Right lung (tissue), 5 donors: Measurements from ENCODE around the gene CELA2B. TPM values are rescaled to one million over a fixed set of nuclear protein-coding genes. Genes with fewer than 3 reads are reported as not detected.
A peak's percentile ranks its signal among the peaks of the same experiment; 100 is the strongest.

ENCODE experiments used
- DNase-seq, 2 donors: peaks; one replicate each; pipeline ENCODE4 v3.0.0-alpha.2; 2013
- polyA plus RNA-seq, 5 donors: library from polyadenylated mRNA; unstranded; fragments of 120-200 nt; gene quantifications; one replicate each; pipeline versions ENCODE4 v1.2.1 to v1.2.3, GENCODE V29; 2013; ENCODE audit warnings: inconsistent platforms in 1 of 5, low replicate concordance in 1 of 5; ENCODE audit not compliant: insufficient read length in 5 of 5, insufficient read depth in 1 of 5

Gene CELA2B
- polyA plus RNA-seq, 5 donors: 0.31 to 1.00 (median 0.77) TPM

DNA sequence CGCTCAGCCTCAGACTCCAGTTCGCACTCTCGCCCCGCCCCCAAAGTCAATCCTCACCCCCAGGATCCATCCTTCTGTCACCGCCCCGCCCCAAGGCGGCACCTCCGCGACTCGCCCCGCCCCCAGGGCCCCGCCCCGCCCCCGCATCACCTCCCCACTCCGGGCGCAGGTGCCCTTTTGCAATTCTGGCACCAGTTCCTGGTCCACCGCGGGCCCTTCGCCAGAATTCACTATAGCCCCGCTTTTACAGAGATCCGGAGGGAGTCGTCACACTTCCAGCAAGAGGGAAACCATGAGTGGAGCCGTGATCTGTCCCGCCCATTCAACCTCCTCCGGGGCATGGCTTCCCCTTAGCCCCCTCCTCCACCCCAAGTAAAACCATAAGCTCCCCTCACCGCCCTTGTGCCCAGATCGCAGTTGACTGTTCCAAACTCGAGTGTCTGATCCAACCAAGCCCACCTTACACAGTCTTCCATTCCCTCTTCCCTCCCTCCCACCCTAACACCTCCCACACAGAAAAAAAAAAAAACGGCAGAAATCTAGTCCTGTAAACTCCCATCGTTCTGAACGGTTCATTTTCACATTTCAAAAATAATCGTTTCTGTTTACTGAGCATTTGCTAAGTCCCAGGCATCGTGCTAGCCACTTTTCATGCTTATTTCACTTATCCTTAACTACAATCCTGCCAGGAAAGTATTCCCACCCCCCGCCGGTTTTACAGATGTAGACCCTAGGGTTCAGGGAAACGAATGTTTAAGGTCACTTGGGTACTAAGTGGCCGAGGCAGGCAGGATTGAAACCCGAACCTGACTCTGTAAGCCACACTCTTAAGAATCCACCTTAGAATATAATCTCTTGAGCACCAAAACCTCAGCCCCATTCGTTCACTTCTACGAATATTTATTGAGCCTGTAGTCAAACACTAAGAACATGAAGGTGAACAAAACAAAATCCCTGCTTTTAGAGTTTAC is 49.4 kb downstream of the CELA2B start:
- peak in 1 of 2 donors; percentile 97 for DNase-seq

DNA sequence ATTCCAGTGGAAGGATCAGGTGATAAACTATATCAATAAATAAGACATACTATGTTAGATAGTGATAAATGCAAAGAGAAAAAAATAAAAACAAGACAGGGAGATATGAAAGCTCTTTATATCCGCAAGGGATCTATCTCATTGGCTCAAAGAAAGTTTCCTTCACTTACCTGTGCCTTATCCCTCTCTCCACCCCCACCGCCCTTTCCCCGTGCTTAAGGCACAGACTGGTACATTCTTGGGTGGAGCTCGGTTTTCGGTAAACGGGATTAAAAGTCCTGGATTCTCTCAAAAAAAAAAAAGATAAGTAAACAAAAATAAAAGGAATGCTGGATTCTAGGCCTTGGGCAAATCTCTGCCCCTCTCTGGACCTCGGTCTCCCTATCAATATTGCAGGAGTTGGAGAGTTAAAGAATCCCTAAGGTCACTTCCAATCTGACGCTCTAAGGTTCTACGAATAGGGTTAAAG is 50.2 kb downstream of the CELA2B start:
- DNase-seq: no peak

GRCh38 chr1:15526490-15527339 is 50.8 kb downstream of the CELA2B start, which contains the start of gene DNAJC16:
Gene DNAJC16, plus strand, starts transcription at chr1:15526848. Its CDS starts 2,258 bp downstream, at chr1:15529106.
- DNase-seq: peak; percentile 100

DNA sequence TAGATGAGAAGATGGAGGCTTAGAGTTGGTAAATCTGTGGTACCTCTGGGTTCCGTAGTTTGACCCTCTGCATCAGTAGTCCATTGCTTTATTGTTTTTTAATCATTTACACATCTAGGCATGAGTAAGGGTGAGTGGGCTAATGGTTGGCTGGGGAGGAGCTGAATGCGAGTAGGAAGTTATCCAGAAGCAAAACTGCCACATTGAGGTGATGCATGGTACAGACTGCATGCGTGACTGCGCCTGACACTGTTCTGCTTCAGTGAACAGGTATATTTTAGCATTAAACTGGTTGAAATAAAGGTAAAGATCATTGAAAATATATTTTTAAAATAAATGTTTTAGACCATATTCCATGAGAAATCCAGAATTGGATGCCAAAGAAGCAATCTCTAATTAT is 55.1 kb downstream of the CELA2B start:
- DNase-seq: no peak

DNA sequence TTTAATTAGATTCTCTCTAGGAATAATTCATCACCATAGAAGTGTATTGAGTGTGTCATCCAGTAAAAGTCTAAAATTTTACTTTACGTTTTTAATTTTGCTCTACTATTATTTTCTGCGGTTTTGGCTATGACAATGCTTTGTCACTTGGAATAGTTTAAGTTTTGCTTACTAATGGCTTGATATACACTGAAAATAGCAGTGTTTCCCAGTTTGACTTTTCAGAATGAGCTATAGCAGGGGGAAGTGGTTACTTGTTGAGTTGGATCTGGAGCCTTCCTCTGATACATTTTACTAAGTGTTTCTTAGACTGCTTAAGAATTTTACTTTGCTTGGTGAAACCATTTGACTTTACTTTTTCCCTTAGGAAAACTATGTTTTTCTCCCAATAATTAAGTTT is 55.8 kb downstream of the CELA2B start:
- DNase-seq: no peak

GRCh38 chr1:15538771-15539170 is 62.9 kb downstream of the CELA2B start:
- no peak for DNase-seq

- no peak for DNase-seq
Measured at GRCh38 chr1:15540186-15540585, 64.3 kb downstream of the CELA2B start.

Other genes with a start within 250 kb of the CELA2B start
- 1 to 10 TPM; 1.5 to 4.5 (median 3.8) TPM for gene FHAD1, start 228.9 kb upstream of the CELA2B start, polyA plus RNA-seq
- 10 to 100 TPM; 10.5 to 26.9 (median 13.7) TPM for gene EFHD2, start 66.2 kb upstream of the CELA2B start, polyA plus RNA-seq
- under 1 TPM; 0.07 to 0.22 (median 0.14) TPM for gene CTRC, start 37.7 kb upstream of the CELA2B start, polyA plus RNA-seq
- under 1 TPM in 3 of 5 donors, not detected in 2; 0.24 to 0.46 (median 0.30) TPM for gene CELA2A, start 19.4 kb upstream of the CELA2B start, polyA plus RNA-seq
- gene CASP9, start 48.1 kb downstream of the CELA2B start, polyA plus RNA-seq: 10 to 100 TPM; 16.8 to 21.8 (median 20.3) TPM
- 10 to 100 TPM; 14.8 to 19.7 (median 17.0) TPM for gene DNAJC16, start 50.7 kb downstream of the CELA2B start, polyA plus RNA-seq
- gene AGMAT, start 108.9 kb downstream of the CELA2B start, polyA plus RNA-seq: under 1 TPM; 0.32 to 0.67 (median 0.39) TPM
- gene DDI2, start 141.4 kb downstream of the CELA2B start, polyA plus RNA-seq: 10 to 100 TPM; 13.3 to 24.0 (median 21.1) TPM
- 10 to 100 TPM; 42.6 to 62.2 (median 55.3) TPM for gene PLEKHM2, start 208.2 kb downstream of the CELA2B start, polyA plus RNA-seq